HFFc6 (cell line): Measurements from ENCODE around the gene CHST11. TPM values are rescaled to one million over a fixed set of nuclear protein-coding genes. Genes with fewer than 3 reads are reported as not detected.

Source experiments
- DNase-seq: peaks from one replicate; pipeline ENCODE4 v3.0.0-alpha.2; 2018
- H3K27ac Mint-ChIP-seq: 2 replicates; pipeline ENCODE4 v1.8.0; 2020; ENCODE audit warnings: mild to moderate bottlenecking, mixed read lengths
- H3K27me3 Mint-ChIP-seq: 2 replicates; pipeline ENCODE4 v1.8.0; 2021; ENCODE audit warnings: mild to moderate bottlenecking, moderate library complexity, mixed read lengths; ENCODE audit not compliant: insufficient read depth
- H3K36me3 Mint-ChIP-seq: 2 replicates; pipeline ENCODE4 v1.8.0; 2021; ENCODE audit warnings: low read depth, mixed read lengths
- H3K4me1 Mint-ChIP-seq: 2 replicates; pipeline ENCODE4 v1.8.0; 2020; ENCODE audit warnings: low read depth, mixed read lengths
- H3K4me3 Mint-ChIP-seq: 2 replicates; pipeline ENCODE4 v1.8.0; 2020; ENCODE audit warnings: mild to moderate bottlenecking, moderate library complexity, mixed read lengths
- H3K9me3 Mint-ChIP-seq: 2 replicates; pipeline ENCODE4 v1.8.0; 2020; ENCODE audit warnings: mild to moderate bottlenecking, mixed read lengths
- CTCF ChIP-seq: fragments of 200-600 bp; sonication (generic); IDR thresholded peaks from 2 replicates; pipeline ENCODE4 v1.5.0; 2021; ENCODE audit warnings: antibody characterized with exemption, mild to moderate bottlenecking
- total RNA-seq, 6 experiments: library from RNA; stranded (reverse); fragmentation: NEBNext Ultra II Directional; extraction: Animal tissue kit (Norgen Biotek cat#: 25700); gene quantifications; 2 replicates in 1 of 6; 3 replicates in 5 of 6; pipeline ENCODE4 v1.2.3, GENCODE V29; 2021

Gene CHST11
- total RNA-seq, 6 experiments from 2014 or later = 2.4 to 4.3 (median 3.8) TPM

- TF ChIP-seq CTCF = no peak
- H3K36me3 Mint-ChIP-seq = no peaks in the 10 kb centered on the region
- H3K4me3 Mint-ChIP-seq = no peak overlapping the region
- no peak overlapping the region for H3K27ac Mint-ChIP-seq
- no peak for DNase-seq
- peaks cover 10% of the 10 kb centered on the region for H3K4me1 Mint-ChIP-seq
- peaks cover 20% of the 10 kb centered on the region for H3K27me3 Mint-ChIP-seq
- H3K9me3 Mint-ChIP-seq = no peaks in the 10 kb centered on the region
Observed at GRCh38 chr12:104631867-104632266, 175.1 kb downstream of the CHST11 start.

GRCh38 chr12:104632724-104633201, 176.0 kb downstream of the CHST11 start:
- TF ChIP-seq CTCF = no peak
- H3K36me3 Mint-ChIP-seq = no peaks in the 10 kb centered on the region
- H3K4me3 Mint-ChIP-seq = peak overlapping the region; percentile 42
- no peak for DNase-seq
- H3K27ac Mint-ChIP-seq = no peak overlapping the region
- H3K9me3 Mint-ChIP-seq = no peaks in the 10 kb centered on the region
- peaks cover 7% of the 10 kb centered on the region for H3K4me1 Mint-ChIP-seq
- peaks cover 21% of the 10 kb centered on the region for H3K27me3 Mint-ChIP-seq

- Mint-ChIP-seq H3K27ac (no peak overlapping the region), H3K27me3 (peaks cover 22% of the 10 kb centered on the region), H3K36me3 (no peaks in the 10 kb centered on the region), H3K4me1 (peaks cover 7% of the 10 kb centered on the region), H3K4me3 (no peak overlapping the region), H3K9me3 (no peaks in the 10 kb centered on the region)
- no peak for DNase-seq
- no peak for TF ChIP-seq CTCF
Observed at GRCh38 chr12:104634044-104634443, 177.3 kb downstream of the CHST11 start.

- H3K36me3 Mint-ChIP-seq = no peaks in the 10 kb centered on the region
- no peak for TF ChIP-seq CTCF
- no peaks in the 10 kb centered on the region for H3K9me3 Mint-ChIP-seq
- H3K27me3 Mint-ChIP-seq = peaks cover 22% of the 10 kb centered on the region
- H3K4me3 Mint-ChIP-seq = no peak overlapping the region
- DNase-seq = no peak
- peaks cover 7% of the 10 kb centered on the region for H3K4me1 Mint-ChIP-seq
- H3K27ac Mint-ChIP-seq = no peak overlapping the region
Observed at GRCh38 chr12:104634852-104635251, 178.1 kb downstream of the CHST11 start.

- Mint-ChIP-seq H3K4me3 (no peak overlapping the region), H3K9me3 (no peaks in the 10 kb centered on the region), H3K27me3 (peaks cover 20% of the 10 kb centered on the region), H3K36me3 (no peaks in the 10 kb centered on the region), H3K4me1 (peaks cover 7% of the 10 kb centered on the region), H3K27ac (no peak overlapping the region)
- no peak for TF ChIP-seq CTCF
- no peak for DNase-seq
Observed at GRCh38 chr12:104635607-104636343, 179.0 kb downstream of the CHST11 start.
